Astrocyte of the spinal cord (primary cell): ENCODE data around the gene CMPK2.
"Not testable (repeated sequence)": the region's sequence is repeated elsewhere in the genome, so short reads cannot be mapped to it uniquely, and the experiment has no call there.

ENCODE experiments used
- DNase-seq: peaks from one replicate; pipeline ENCODE4 v3.0.0; 2011; ENCODE audit warnings: low read depth, low spot score
- H3K4me3 ChIP-seq: 2 replicates; pipeline ENCODE4 v1.5.1; 2011; ENCODE audit warnings: low read depth, mild to moderate bottlenecking, low read length, moderate library complexity
- CTCF ChIP-seq: IDR thresholded peaks from 2 replicates; pipeline ENCODE4 v1.5.1; 2012; ENCODE audit warnings: low read depth, mild to moderate bottlenecking, low read length, inconsistent platforms
- in situ Hi-C: cut with HindIII; loops from 2 replicates; pipeline ENCODE4 v1.10.0; 2017; ENCODE audit warnings: low sequenced_read_pairs

Gene CMPK2

GRCh38 chr2:6864231-6864754, 1.4 kb downstream of the CMPK2 start:
- TF ChIP-seq CTCF = no peak
- in situ Hi-C loops = no loop called here
- no peak overlapping the region for H3K4me3 ChIP-seq
- DNase-seq = no peak

GRCh38 chr2:6863792-6864191, 1.9 kb downstream of the CMPK2 start:
- in situ Hi-C loops = no loop called here
- no peak overlapping the region for H3K4me3 ChIP-seq
- TF ChIP-seq CTCF = no peak
- DNase-seq = no peak

GRCh38 chr2:6860296-6860695, 5.4 kb downstream of the CMPK2 start:
- no peak for DNase-seq
- in situ Hi-C loops = no loop called here
- TF ChIP-seq CTCF = no peak
- no peak overlapping the region for H3K4me3 ChIP-seq

- DNase-seq, in situ Hi-C loops, H3K4me3 ChIP-seq: not testable (repeated sequence)
These were observed 7.2 kb downstream of the CMPK2 start for GRCh38 chr2:6858466-6859027.

DNA sequence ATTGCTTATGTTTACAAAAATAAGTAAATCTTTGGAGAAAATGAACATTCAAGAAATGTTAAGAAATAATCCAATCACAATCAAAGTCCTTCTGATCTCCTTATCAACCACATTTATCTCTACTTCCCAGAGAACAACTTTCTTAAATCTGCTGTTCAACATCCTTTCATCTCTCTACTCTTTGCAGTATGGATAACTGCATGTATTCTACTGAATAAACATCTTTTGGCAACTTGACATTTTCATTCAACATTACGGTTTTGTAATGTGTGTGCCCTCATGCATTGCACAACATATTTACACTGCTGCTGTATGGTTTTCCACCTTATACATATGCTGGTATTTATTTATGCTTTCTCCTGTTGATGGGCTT, 9.2 kb downstream of the CMPK2 start:
- DNase-seq = no peak
- in situ Hi-C loops = no loop called here
- no peak for TF ChIP-seq CTCF
- no peak overlapping the region for H3K4me3 ChIP-seq

DNA sequence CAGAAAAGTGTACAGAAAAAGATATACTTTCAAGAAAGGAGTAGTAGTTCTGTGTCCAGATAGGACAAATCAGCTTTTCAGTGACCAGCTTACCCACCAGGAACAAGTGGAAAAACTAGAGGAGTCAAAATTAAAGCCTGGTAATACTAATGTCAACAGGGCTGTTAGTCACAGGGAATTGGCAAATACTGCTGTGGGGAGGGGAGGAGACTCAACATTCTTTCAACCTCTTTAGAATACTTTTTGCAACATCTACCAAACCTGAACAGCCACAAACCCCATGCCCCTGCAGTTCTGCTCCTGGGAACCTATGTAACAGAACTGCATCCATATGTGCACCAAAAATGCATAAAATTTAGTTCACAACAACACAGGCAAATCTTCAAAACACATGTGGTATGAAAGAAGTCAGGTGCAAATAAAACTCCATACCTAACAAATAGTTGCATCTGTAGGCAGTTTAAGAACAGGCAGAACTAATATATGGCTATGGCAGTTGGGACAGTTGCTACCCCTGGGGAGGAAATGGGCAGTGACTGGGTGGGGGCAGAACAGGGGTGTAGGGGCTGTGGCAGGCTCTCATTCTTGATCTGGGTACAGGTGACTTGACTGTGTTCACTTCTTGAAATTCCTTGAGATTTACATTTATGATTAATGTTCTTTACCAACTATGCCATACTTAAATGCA, 9.7 kb downstream of the CMPK2 start:
- no peak overlapping the region for H3K4me3 ChIP-seq
- no peak for TF ChIP-seq CTCF
- DNase-seq = no peak
- in situ Hi-C loops = no loop called here

GRCh38 chr2:6854416-6854815, 11.3 kb downstream of the CMPK2 start:
- in situ Hi-C loops = no loop called here
- DNase-seq = no peak

More at GRCh38 chr2:6854416-6854815, 11.3 kb downstream of the CMPK2 start:
- H3K4me3 ChIP-seq = no peak overlapping the region
- TF ChIP-seq CTCF = no peak
